ENCODE data around the gene NOS2. TPM values are rescaled to one million over a fixed set of nuclear protein-coding genes. Genes with fewer than 3 reads are reported as not detected.

Gene NOS2
- total RNA-seq, 1 donor from 2014 or later: not detected

GRCh38 chr17:27817731-27818130, 17.4 kb upstream of the NOS2 start:
- intact Hi-C loops (cut with DNase I): no loop called here
- Histone ChIP-seq H3K9me3 (no peaks in the 10 kb centered on the region), H3K27me3 (no peaks in the 10 kb centered on the region), H3K4me1 (no peaks in the 10 kb centered on the region), H3K27ac (no peak overlapping the region), H3K4me3 (no peak overlapping the region), H3K36me3 (no peaks in the 10 kb centered on the region)
- no peak for TF ChIP-seq CTCF (IDR thresholded peaks at IDR 0.05)
- TF ChIP-seq POLR2AphosphoS5 (IDR thresholded peaks at IDR 0.05; ENCODE audit: insufficient read depth in 1 of 2, low read depth in 1 of 2): no peak
- TF ChIP-seq POLR2A (IDR thresholded peaks at IDR 0.05): no peak
- no peak for DNase-seq (ENCODE audit: extremely low spot score in 2 of 2)

GRCh38 chr17:27816946-27817345, 16.6 kb upstream of the NOS2 start:
- H3K27ac ChIP-seq: no peak overlapping the region
- no peak for TF ChIP-seq CTCF (IDR thresholded peaks at IDR 0.05)
- TF ChIP-seq POLR2A (IDR thresholded peaks at IDR 0.05): no peak
- TF ChIP-seq POLR2AphosphoS5 (IDR thresholded peaks at IDR 0.05; ENCODE audit: insufficient read depth in 1 of 2, low read depth in 1 of 2): no peak
- H3K9me3 ChIP-seq: no peaks in the 10 kb centered on the region
- H3K36me3 ChIP-seq: no peaks in the 10 kb centered on the region
- no peaks in the 10 kb centered on the region for H3K27me3 ChIP-seq
- H3K4me3 ChIP-seq: no peak overlapping the region
- DNase-seq (ENCODE audit: extremely low spot score in 2 of 2): no peak
- H3K4me1 ChIP-seq: no peaks in the 10 kb centered on the region
- intact Hi-C loops (cut with DNase I): no loop called here

- Histone ChIP-seq H3K27me3 (no peaks in the 10 kb centered on the region), H3K4me1 (no peaks in the 10 kb centered on the region), H3K9me3 (no peaks in the 10 kb centered on the region), H3K4me3 (no peak overlapping the region), H3K36me3 (no peaks in the 10 kb centered on the region), H3K27ac (no peak overlapping the region)
- intact Hi-C loops (cut with DNase I): loop anchor here (5.0 kb wide), 1 partner anchor 70 kb away; no protein-coding TSS in a partner anchor
- TF ChIP-seq CTCF (IDR thresholded peaks at IDR 0.05) (no peak), POLR2AphosphoS5 (IDR thresholded peaks at IDR 0.05; ENCODE audit: insufficient read depth in 1 of 2, low read depth in 1 of 2) (no peak), POLR2A (IDR thresholded peaks at IDR 0.05) (no peak)
- DNase-seq (ENCODE audit: extremely low spot score in 2 of 2): no peak
These were observed 11.6 kb upstream of the NOS2 start for GRCh38 chr17:27811961-27812360.

GRCh38 chr17:27810902-27811557, 10.7 kb upstream of the NOS2 start:
- H3K4me3 ChIP-seq: no peak overlapping the region
- DNase-seq (ENCODE audit: extremely low spot score in 2 of 2): no peak
- TF ChIP-seq POLR2A (IDR thresholded peaks at IDR 0.05) (no peak), POLR2AphosphoS5 (IDR thresholded peaks at IDR 0.05; ENCODE audit: insufficient read depth in 1 of 2, low read depth in 1 of 2) (no peak), CTCF (IDR thresholded peaks at IDR 0.05) (no peak)
- H3K27me3 ChIP-seq: no peaks in the 10 kb centered on the region
- no peaks in the 10 kb centered on the region for H3K36me3 ChIP-seq
- H3K9me3 ChIP-seq: no peaks in the 10 kb centered on the region
- no peak overlapping the region for H3K27ac ChIP-seq
- intact Hi-C loops (cut with DNase I): loop anchor here (5.0 kb wide), 1 partner anchor 71 kb away; no protein-coding TSS in a partner anchor
- peaks cover 2% of the 10 kb centered on the region for H3K4me1 ChIP-seq

- H3K27ac ChIP-seq: no peak overlapping the region
- H3K4me1 ChIP-seq: peaks cover 7% of the 10 kb centered on the region
- TF ChIP-seq POLR2AphosphoS5 (IDR thresholded peaks at IDR 0.05; ENCODE audit: insufficient read depth in 1 of 2, low read depth in 1 of 2): no peak
- no peaks in the 10 kb centered on the region for H3K9me3 ChIP-seq
- intact Hi-C loops (cut with DNase I): loop anchor here (5.0 kb wide), 1 partner anchor 72 kb away; no protein-coding TSS in a partner anchor
- no peak for DNase-seq (ENCODE audit: extremely low spot score in 2 of 2)
- no peaks in the 10 kb centered on the region for H3K36me3 ChIP-seq
- no peaks in the 10 kb centered on the region for H3K27me3 ChIP-seq
- H3K4me3 ChIP-seq: no peak overlapping the region
These were observed 10.0 kb upstream of the NOS2 start for GRCh38 chr17:27810211-27810901.

All from vagina (tissue), 2 donors.